GM12865 (cell line): ENCODE measurements around the gene TCF4.
A peak's percentile ranks its signal among the peaks of the same experiment; 100 is the strongest.

Experiments
- DNase-seq: peaks from one replicate; pipeline ENCODE4 v3.0.0; 2010; ENCODE audit warnings: low read depth
- H3K4me3 ChIP-seq: 2 replicates; pipeline ENCODE4 v1.5.1; 2011; ENCODE audit warnings: mild to moderate bottlenecking, low read depth, low read length, control low read depth
- TF ChIP-seq, protein P1 (sequence below): IDR thresholded peaks from 2 replicates; pipeline ENCODE4 v1.5.1; 2011; ENCODE audit warnings: low read length, control low read depth, low read depth, inconsistent platforms; ENCODE audit not compliant: insufficient read depth; ENCODE audit errors: missing control alignments

Gene TCF4

GRCh38 chr18:55625901-55626300, 37.9 kb upstream of the TCF4 start:
- TF ChIP-seq, protein P1, sequence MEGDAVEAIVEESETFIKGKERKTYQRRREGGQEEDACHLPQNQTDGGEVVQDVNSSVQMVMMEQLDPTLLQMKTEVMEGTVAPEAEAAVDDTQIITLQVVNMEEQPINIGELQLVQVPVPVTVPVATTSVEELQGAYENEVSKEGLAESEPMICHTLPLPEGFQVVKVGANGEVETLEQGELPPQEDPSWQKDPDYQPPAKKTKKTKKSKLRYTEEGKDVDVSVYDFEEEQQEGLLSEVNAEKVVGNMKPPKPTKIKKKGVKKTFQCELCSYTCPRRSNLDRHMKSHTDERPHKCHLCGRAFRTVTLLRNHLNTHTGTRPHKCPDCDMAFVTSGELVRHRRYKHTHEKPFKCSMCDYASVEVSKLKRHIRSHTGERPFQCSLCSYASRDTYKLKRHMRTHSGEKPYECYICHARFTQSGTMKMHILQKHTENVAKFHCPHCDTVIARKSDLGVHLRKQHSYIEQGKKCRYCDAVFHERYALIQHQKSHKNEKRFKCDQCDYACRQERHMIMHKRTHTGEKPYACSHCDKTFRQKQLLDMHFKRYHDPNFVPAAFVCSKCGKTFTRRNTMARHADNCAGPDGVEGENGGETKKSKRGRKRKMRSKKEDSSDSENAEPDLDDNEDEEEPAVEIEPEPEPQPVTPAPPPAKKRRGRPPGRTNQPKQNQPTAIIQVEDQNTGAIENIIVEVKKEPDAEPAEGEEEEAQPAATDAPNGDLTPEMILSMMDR, result no peak
- DNase-seq, result no peak
- no peak overlapping the region for H3K4me3 ChIP-seq

DNA sequence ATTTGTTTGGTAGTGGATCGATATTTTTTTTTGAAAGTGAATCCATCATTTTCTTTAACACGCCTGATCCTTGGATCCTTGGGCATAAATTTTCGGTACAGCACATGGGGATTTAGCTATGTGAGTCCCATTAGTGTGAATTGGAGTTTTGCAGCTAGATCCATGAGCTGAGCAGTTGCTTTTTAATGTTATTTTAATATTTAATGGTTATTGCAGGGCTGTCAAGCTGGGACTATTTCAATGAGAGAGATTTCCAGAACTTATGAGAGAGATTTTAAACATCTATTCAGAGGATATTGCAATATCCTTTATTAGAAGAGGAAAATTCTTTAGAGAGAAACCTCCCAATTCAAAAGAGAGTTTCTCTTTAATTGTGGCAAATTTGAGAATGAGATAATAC, 35.6 kb upstream of the TCF4 start:
- DNase-seq, result no peak
- TF ChIP-seq, protein P1, result no peak
- no peak overlapping the region for H3K4me3 ChIP-seq

GRCh38 chr18:55610506-55610905, 22.5 kb upstream of the TCF4 start:
- no peak overlapping the region for H3K4me3 ChIP-seq
- TF ChIP-seq, protein P1, result no peak
- DNase-seq, result no peak

DNA sequence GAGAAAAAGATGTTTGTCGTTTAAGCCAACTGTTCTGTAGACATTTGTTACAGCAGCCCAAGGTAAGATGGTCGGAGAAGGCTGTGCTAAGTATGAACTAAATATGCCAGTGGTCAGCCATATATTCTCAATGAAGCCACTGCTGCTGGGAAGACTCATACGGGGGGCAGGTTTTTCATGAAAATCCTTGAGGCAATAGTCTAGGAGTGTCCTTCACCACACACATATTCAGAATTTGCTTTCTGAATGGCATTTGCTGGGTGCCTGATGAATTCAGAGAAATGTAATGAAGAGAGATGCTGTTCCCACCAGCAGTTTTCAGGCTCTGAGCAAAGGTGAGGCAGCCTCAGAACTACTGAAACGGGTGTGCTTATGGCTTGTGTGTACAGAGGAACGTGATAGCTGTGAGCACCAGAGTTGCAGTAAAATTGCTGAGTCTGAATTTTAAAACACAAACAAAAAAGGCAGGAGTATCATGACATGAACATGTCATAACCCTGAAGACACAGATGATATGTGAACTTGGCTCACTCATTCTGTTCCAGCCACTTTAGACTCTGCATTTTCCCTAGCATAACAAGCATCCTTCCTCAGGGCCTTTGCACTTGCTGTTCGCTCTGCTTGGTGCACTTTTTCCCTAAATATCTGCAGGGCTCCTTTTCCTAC, 21.3 kb upstream of the TCF4 start:
- DNase-seq, result no peak
- H3K4me3 ChIP-seq, result no peak overlapping the region
- TF ChIP-seq, protein P1, result no peak

DNA sequence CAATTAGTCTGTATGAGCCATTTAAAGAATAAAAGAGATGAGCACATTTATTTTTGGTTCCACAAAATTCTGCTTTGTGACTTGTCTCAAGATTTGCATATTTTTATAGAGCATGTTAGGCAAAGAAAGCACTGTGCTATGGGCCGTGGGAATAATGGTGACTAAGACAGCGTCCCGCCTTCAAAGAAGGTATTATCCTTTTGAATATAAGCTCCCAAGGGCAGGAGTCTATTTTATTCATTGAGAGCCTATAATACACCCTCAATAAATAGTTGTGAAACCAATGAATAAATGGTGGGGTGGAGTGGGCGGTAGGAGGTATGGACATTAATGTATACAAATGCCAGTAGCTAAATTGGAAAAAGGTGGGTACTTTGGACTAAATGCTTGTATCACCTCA, 20.5 kb upstream of the TCF4 start:
- TF ChIP-seq, protein P1, result no peak
- no peak overlapping the region for H3K4me3 ChIP-seq
- DNase-seq, result no peak

- no peak overlapping the region for H3K4me3 ChIP-seq
- DNase-seq, result no peak
Measured at GRCh38 chr18:55607773-55608172, 19.8 kb upstream of the TCF4 start.

GRCh38 chr18:55605733-55606338, 17.8 kb upstream of the TCF4 start:
- peak; percentile 72 for DNase-seq
- TF ChIP-seq, protein P1, result no peak
- no peak overlapping the region for H3K4me3 ChIP-seq

More at GRCh38 chr18:55607773-55608172, 19.8 kb upstream of the TCF4 start:
- TF ChIP-seq, protein P1, result no peak
